HG02885 (cell line): ENCODE data around the gene PAXX.
A peak's percentile ranks its signal among the peaks of the same experiment; 100 is the strongest.
"Not testable (repeated sequence)": the region's sequence is repeated elsewhere in the genome, so short reads cannot be mapped to it uniquely, and the experiment has no call there.

Experiments used
- ATAC-seq: cut with Tn5 transposase; IDR thresholded peaks from one replicate; pipeline ENCODE4 v1.9.1; 2021; ENCODE audit warnings: mild to moderate bottlenecking; ENCODE audit not compliant: unreplicated experiment, poor library complexity

Gene PAXX

DNA sequence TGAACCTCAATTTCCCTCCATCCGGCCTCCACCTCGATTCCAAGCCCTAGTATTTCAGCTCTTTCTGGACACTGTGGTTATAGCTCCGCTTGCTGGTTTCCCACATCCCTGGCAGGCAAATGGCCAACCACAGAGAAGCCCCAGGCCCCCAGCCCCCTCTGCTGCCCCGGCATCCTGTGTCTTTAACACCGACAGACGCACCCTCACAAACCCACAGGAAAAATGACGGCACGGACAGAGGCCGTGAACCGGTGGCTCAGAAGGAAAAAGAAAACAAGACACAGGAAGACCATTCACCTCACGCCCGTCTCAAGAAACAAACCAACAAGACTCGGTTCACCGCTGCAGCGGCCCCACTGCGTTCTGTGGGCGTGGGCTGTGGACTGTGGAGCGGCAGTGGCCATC, 5.6 kb downstream of the PAXX start:
- no peak for ATAC-seq

- ATAC-seq, result peak; percentile 69
Measured at GRCh38 chr9:137000177-137000930, 8.1 kb downstream of the PAXX start.

- no peak for ATAC-seq
Measured at GRCh38 chr9:137001857-137002645, 9.8 kb downstream of the PAXX start.

DNA sequence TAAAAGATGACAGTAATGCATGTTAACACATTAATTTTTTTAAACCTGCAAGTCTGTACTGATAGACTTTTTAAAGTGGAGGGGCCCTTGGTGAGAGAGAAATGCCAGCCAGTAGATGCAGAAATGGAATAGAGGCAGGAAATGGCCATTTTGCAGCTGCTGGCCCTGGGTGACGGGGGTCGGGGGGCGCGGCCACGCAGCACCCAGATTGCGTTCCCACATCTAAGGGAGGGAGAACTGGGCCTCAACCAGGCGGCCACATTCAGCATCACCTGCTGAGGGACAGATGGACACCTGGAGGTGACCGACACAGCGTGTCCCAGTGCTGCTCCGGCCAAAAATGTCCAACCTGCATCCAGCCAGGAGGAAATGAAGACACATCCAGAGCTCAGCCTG, 10.4 kb downstream of the PAXX start:
- ATAC-seq, result no peak

DNA sequence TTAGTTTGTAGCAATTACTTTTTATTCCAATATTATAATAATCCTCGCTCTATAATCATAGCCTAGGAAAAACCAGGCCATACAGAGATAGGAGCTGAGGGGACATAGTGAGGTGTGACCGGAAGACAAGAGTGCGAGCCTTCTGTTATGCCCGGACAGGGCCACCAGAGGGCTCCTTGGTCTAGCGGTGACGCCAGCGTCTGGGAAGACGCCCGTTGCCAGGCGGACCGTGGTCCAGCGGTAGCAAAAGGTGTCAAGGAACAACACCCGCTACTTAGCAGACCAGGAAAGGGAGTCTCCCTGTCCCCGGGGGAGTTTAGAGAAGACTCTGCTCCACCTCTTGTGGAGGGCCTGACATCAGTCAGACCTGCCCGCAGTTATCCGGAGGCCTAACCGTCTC, 12.1 kb downstream of the PAXX start:
- ATAC-seq, result not testable (repeated sequence)

DNA sequence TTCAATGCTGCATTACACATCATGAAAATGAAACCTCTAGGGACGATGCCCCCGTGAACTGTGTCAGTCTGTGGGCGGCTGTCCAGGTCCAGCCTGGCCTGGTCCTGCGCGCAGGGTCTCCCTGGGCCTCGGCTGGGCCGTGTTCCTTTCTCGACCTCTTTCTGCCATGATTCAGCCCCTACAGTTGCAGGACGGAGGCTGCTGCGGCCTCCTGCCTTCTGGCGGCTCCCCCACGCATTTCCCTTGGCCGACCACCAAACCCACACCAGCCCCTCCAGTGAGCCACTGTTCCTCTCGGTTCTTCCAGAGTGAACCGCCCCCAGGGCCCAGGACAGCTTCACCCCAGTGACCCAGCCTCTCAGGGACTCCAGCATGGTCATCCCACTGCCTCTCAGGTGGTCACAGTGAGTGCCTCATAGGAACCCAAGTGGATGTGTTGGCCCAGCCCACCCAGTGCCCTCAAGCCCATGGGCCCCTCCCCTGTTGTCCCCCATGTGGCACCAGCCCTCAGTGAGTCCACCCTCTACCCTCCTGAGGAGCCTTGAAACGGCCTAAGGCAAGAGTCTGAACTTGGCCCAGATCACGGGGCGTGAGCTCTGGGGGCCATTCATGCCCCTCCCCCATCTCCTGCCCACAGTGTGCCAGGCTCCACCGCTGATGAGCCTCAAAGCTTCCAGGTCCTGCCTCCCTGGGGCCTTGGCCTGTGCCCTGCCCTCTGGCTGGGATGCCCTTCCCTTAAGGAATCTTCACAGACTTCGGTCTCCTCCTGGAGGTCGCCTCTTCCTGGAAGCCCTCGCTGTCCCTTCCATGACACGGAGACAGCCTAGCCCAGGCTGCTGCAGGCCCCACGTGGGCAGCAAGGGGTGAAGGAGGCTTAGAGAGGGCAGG, 14.1 kb downstream of the PAXX start:
- ATAC-seq, result no peak

GRCh38 chr9:137007108-137007815, 15.0 kb downstream of the PAXX start:
- ATAC-seq, result no peak

GRCh38 chr9:137007816-137008270, 15.6 kb downstream of the PAXX start:
- no peak for ATAC-seq

GRCh38 chr9:137008312-137008711, 16.1 kb downstream of the PAXX start:
- no peak for ATAC-seq

GRCh38 chr9:137009217-137009616, 17.0 kb downstream of the PAXX start:
- ATAC-seq, result no peak

DNA sequence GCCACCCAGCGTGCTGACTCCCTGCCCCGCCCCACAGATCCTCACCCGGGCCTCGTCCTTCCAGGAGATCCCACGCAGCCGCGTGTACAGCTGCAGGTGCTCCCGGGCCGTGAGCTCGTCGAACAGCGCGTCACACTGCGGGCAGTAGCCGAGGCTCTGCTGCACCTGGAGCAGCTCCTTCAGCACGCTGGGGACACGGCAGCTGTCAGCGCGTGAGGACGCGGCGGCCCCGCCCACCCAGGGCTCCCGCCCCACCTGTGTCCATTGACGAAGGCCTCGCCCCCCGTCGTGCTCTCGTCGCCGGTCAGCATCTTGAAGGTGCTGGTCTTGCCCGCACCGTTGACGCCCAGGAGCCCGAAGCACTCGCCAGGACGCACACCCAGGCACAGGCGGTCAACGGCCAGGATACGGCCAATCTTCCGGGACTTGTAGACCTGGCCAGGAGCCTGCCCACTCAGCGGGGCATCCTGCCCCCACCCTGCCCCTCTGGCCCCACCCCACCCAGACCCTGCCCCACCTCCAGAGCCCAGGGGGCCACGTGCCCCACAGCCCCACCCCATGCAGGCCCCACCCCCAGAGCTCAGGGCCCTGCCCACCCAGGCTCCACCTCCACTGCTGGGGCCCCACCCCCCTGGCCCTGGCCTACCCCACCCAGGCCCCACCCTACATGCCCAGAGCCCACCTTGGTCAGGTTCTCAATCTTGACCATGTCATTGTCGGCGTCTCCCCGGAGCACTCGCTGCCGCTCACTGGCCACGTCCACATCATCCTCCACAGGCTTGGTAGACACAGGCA, 17.9 kb downstream of the PAXX start:
- no peak for ATAC-seq

DNA sequence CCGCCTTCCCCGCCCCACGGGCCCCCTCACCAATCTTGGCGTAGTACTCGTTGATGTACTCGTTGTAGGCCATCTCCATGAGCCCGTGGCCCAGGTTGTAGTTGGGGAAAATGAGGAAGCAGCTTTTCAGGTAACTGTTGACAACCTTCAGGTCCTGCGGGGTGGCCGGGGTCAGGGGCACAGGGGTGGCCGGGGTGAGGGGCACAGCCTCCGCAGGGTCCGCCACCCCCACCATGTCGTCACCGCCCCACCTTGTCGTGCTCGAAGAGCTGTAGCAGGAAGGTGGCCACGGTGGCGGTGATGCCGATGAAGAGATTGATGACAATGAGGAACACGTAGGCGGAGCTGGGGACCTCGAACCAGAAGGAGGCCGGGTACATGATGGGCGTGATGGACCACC, 18.9 kb downstream of the PAXX start:
- no peak for ATAC-seq

DNA sequence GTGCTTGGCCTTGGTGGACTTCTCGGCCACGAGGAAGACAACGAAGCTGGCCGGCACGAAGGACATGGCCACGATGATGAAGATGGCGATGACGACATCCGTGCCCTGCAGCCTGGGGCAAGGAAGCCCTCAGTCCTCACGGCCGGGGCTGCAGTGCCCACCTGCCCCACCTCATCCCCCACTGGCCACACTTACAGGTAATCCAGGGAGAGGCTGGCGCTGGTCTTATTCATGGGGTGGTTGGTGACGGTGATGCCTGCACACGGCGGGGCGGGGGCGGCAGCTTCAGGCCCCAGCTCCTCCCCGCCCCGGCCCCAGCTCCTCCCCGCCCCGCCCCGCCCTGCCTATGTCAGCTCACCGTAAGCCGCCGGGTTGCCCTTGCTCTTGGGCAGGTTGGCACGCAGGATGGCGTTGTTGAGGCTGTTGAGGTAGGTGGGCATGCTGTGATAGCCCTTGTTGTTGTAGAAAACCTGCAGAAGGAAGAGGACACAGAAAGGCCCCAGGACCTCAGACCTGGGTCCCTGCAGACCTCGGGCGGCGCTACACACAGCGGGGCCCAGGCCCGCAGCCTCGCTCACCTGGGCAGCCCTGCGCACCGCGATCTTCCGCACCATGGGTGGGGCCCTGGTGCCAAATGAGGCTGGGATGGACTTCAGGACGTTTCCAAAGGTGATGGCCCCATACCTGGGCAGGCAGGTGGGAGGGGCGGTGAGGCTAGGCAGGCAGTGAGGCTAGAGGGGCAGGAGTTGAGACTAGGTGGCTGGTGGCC, 19.9 kb downstream of the PAXX start:
- no peak for ATAC-seq

DNA sequence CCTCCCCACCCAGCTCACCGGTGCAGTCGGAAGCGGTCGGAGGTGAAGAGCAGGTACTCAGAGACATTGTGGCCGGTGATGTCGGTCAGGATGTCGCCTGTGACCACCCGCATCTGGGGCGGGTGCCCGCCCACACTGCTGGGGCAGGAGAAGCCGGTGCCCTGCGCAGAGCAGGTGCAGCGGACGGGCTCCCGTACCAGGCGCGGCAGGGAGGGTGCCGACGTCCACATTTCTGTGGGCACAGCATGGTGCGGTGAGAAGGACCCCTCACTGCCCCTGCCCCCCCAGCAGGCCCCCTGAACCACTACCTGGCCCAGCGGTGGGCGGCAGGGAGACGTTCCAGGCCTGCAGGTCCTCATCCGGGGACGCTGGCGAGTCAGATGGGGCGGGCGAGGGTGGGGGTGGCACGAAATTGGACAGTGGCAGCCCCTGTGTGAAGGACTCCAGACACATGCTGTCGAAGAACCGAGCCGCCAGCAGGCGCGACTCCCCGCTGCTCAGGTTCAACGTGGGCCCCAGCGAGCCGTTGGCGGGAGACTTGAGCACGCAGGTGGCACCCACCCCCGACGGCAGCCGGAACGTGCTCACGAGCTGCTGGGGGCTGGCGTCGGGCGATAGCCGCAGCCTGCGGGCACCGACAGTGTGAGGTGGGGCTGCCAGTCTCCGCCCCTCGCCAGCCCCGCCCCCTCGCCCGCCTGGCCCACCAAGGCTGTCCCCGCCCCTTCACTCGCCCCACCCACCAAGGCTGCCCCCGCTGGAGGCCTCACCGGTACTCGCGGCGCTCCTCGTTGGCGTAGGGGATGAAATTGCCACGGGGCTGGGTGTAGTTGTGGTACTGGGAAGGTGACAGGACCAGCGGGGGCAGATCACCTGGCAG, 20.7 kb downstream of the PAXX start:
- no peak for ATAC-seq

GRCh38 chr9:137013571-137013940, 21.3 kb downstream of the PAXX start:
- no peak for ATAC-seq

DNA sequence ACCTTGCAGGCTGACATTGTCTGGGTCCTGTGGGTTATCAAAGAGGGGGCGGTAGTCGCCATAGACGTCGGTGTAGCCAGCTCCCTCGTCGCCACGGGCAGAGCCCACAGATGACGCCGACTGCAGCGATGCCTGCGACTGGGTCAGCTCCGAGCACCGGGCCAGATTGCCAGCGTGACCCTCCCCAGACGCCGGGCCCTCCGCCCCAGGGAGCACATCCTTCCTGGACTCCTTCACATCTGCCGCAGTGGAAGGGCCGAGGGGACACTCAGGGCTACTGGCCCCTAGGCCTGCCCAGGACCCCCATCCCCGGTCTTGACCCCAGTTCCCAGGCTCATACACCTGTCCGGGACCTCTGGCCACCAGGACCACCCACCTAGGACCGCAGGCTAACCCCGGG, 21.9 kb downstream of the PAXX start:
- ATAC-seq, result no peak

DNA sequence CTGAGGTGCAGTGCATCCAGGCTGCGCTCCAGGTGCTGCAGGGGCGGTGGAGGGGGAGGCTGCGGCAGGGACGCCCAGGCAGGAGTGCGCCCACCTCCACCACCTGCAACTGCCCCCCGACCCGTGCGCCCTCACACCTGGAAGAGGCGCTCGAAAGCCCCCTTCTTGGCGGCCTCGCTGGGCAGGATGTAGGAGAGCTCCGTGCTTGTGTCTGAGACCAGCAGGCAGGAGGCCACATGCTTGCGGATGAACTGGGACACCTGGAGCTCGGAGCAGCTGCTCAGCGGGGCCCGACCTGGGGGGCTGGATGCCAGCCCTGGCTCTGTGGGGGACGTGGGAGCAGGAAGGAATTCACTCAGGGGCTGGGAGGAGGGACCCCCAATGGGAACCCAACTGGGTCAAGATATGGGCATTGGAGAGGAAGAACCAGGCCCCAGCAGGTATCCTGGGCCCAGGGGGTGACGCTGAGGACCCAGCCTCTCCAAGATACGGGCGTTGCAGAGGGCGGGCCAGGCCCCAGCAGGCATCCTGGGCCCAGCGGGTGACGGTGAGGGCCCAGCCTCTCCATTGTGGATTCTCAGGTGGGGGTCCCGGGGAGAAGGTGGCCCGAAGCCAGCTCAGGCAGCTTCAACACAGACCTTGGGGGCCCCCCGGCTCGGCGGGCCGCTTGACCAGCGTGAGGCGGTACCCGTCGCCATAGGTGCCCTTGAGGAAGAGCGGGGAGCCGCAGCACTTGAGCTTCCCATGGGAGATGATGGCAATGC, 22.7 kb downstream of the PAXX start:
- ATAC-seq, result no peak
